GM19468 (cell line): ENCODE measurements around the gene NECTIN3.
A peak's percentile ranks its signal among the peaks of the same experiment; 100 is the strongest.

ENCODE experiments used
- ATAC-seq: cut with Tn5 transposase; IDR thresholded peaks from one replicate; pipeline ENCODE4 v1.9.1; 2021; ENCODE audit warnings: mild to moderate bottlenecking, moderate library complexity, moderate number of reproducible peaks; ENCODE audit not compliant: unreplicated experiment; ENCODE audit errors: extremely low read depth

Gene NECTIN3, protein sequence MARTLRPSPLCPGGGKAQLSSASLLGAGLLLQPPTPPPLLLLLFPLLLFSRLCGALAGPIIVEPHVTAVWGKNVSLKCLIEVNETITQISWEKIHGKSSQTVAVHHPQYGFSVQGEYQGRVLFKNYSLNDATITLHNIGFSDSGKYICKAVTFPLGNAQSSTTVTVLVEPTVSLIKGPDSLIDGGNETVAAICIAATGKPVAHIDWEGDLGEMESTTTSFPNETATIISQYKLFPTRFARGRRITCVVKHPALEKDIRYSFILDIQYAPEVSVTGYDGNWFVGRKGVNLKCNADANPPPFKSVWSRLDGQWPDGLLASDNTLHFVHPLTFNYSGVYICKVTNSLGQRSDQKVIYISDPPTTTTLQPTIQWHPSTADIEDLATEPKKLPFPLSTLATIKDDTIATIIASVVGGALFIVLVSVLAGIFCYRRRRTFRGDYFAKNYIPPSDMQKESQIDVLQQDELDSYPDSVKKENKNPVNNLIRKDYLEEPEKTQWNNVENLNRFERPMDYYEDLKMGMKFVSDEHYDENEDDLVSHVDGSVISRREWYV

DNA sequence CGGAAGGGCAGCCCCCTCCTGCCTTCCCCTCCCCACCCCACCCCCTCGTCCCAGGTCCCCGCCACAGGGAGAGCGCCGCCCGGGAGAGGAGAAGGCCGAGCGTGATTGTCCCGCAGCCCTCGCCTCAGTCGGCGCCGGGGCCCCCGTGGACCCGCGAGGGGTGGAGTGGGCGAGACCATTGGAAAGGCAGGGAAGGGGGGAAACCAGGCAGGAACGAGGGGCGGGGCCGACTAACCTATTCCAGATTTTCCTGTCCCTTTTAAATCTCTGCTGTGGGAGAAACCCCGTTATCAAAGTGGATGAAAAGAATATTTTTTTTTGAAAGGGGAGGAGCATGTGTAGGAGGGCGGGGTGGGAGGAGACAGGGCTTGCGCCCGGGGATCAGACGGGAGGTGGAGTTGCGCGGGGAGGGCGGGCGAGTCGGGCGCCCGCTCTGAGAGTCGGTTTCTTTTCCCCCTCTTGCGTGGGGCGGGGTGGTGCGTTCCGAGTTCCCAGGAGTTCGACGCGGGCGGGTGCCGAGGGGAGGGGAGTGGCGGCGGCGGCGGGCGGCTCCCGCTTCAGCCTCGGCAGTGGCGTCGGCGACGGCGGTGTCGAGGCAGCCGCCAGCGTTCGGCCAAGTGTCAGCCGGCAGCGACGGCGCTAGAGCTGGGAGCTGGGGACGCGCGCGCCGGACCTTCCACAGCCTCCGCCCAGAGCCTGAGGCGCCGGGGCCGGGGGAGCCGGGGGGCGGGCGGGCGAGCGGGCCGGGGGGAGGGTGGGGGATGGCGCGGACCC lies at the start of gene NECTIN3:
Gene NECTIN3, plus strand, starts transcription at position 560 of the 774 bp plus-strand sequence. Its CDS starts 202 bp downstream, at position 762.
- peak; percentile 32 for ATAC-seq

GRCh38 chr3:111027868-111028267 lies 43.7 kb upstream of the NECTIN3 start:
- no peak for ATAC-seq

DNA sequence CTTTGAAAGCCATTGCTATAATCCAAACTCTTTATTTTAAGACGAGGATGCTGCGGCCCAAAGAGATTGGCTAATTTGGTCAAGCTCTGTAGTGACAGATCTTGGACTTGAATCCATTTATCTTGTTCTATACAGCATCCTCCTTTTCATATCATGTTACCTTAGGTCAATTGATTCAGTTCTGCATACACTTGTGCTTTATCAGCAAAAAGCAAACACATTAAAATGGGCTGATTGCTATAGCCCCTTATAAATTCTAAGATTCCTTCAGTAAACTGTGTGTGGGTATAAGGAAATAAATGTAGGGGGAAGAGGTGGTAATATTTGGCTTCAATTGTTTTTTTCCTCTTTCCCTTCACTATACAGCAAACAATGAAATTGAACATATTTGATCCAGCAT lies 40.1 kb upstream of the NECTIN3 start:
- ATAC-seq: no peak

GRCh38 chr3:111032677-111033076 lies 38.9 kb upstream of the NECTIN3 start:
- no peak for ATAC-seq

DNA sequence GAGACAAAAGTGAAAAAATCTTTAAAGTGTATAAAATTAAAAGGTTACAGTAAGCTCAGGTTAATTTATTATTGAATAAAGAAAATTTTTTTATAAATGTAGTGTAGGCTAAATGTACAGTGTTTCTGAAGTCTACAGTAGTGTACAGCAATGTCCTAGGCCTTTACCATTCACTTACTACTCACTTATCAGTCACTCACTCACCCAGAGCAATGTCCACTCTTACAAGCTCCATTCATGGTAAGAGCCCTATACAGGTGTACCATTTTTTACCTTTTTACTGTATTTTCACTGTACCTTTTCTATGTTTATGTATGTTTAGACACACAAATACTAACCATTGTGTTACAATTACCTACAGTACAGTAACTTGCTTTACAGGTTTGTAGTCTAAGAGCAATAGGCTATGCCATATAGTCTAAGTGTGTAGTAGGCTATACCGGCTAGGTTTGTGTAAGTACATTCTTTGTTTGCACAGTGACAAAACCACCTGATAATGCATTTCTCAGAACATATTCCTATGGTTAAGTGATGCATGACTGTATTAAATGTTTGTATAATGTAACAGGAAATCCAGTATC lies 38.1 kb upstream of the NECTIN3 start:
- ATAC-seq: no peak

DNA sequence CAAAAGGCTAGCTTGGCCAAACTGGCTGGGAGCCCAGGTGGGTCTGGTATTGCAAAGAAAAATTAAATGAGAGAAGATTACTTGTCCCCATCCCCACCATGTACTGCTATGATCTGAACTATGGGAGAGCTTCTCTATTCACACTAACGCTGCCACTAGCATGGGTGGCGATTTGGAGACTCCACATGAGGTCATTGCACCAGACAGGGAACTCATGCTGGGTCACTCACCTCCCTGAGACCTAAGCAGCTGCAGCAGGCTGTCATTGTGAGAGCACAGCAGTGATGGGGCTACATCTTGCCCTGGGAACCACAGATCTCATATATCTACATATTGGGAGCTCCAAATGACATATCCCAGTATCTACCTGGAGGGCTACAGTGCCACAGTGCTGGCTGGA lies 36.3 kb upstream of the NECTIN3 start:
- no peak for ATAC-seq

- ATAC-seq: no peak
Observed at GRCh38 chr3:111035902-111036301, 35.7 kb upstream of the NECTIN3 start.

GRCh38 chr3:111040959-111041358 lies 30.7 kb upstream of the NECTIN3 start:
- ATAC-seq: no peak

DNA sequence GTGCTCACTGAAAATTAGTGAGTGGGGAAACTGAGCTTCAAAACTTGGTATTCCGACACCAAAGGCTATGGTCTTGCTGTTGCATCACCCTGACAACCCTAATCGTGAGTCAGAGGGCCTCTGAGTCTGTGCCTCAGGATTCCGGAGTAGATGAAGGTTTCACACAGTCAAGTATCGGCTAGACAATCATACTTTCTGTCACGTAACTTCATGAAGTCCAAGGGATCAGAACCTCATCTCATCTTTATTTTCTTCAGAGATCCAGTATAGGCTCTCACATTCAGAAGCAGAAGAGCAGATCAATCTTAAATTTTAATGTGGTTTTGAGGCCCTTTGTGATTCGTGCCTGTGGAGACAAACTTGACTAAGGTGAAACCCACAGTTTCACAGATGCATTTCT lies 26.1 kb upstream of the NECTIN3 start:
- no peak for ATAC-seq

GRCh38 chr3:111047042-111047441 lies 24.6 kb upstream of the NECTIN3 start:
- ATAC-seq: no peak

- no peak for ATAC-seq
Observed at GRCh38 chr3:111047812-111048435, 23.7 kb upstream of the NECTIN3 start.

DNA sequence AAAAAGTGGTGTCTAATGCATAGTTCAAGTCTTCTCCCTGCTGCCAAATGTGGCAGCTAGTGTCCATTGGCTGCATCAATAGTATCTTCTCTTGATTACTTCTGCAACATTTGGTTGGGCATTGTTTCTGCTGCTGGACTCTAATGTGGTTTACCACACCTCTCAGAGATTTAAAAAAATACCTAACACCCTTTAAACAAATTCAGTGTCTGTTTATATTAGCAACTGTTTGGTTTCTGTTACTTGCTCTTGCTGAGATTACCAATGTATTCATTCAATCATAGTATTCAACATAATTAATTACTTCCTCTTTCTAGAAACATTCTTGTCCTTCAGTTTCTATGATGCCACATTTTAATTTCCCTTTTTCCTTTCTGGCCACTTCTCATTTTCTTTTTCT lies 20.3 kb upstream of the NECTIN3 start:
- ATAC-seq: no peak

- ATAC-seq: no peak
Observed at GRCh38 chr3:111068574-111068973, 3.0 kb upstream of the NECTIN3 start.

- no peak for ATAC-seq
Observed at GRCh38 chr3:111069974-111070771, 1.4 kb upstream of the NECTIN3 start.

- no peak for ATAC-seq
Observed at GRCh38 chr3:111070772-111071256, 802 bp upstream of the NECTIN3 start.

- ATAC-seq: no peak
Observed at GRCh38 chr3:111072031-111072921, 660 bp downstream of the NECTIN3 start.

DNA sequence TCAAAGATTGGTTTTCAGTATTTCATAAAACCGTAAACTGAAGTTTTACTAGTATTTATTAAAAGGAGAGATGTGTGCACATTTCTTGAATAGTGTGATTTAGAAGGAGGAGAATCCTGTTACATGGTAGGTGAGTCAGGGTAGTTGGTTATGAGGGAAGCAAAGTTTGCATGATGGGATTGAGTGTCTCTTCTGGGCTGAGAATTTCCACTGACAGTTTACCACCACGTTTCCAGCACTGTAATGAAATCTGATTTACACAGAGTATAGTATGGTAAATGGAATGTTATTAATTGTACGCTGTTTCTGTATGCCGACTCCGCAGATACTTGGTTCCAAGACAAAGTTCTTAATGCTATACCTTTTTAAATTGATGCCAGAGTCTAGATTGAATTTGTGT lies 1.6 kb downstream of the NECTIN3 start:
- ATAC-seq: no peak

- no peak for ATAC-seq
Observed at GRCh38 chr3:111076732-111077131, 5.1 kb downstream of the NECTIN3 start.
